OCI-LY1 (cell line): ENCODE measurements around the gene CACNA1C.

Source experiments
- EZH2 ChIP-seq: fragments of 200-600 bp; sonication (generic), shearing (Covaris generic); IDR thresholded peaks from 2 replicates; pipeline ENCODE4 v1.8.0; 2017; ENCODE audit warnings: borderline replicate concordance, mixed run types, mild to moderate bottlenecking, antibody characterized with exemption, low read length, moderate library complexity, mixed read lengths
- TF ChIP-seq, protein P1 (sequence below): fragments of 200-600 bp; sonication (generic), shearing (Covaris generic); IDR thresholded peaks from 2 replicates; pipeline ENCODE4 v1.5.1; 2017; ENCODE audit warnings: mild to moderate bottlenecking, antibody characterized with exemption, low read length, moderate library complexity, mixed read lengths

- TF ChIP-seq EZH2 = no peak
- TF ChIP-seq, protein P1, sequence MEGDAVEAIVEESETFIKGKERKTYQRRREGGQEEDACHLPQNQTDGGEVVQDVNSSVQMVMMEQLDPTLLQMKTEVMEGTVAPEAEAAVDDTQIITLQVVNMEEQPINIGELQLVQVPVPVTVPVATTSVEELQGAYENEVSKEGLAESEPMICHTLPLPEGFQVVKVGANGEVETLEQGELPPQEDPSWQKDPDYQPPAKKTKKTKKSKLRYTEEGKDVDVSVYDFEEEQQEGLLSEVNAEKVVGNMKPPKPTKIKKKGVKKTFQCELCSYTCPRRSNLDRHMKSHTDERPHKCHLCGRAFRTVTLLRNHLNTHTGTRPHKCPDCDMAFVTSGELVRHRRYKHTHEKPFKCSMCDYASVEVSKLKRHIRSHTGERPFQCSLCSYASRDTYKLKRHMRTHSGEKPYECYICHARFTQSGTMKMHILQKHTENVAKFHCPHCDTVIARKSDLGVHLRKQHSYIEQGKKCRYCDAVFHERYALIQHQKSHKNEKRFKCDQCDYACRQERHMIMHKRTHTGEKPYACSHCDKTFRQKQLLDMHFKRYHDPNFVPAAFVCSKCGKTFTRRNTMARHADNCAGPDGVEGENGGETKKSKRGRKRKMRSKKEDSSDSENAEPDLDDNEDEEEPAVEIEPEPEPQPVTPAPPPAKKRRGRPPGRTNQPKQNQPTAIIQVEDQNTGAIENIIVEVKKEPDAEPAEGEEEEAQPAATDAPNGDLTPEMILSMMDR = no peak
Observed at GRCh38 chr12:2373307-2373706, 320.5 kb downstream of the CACNA1C start.
